UCSD-AML1 (cell line): Measurements from ENCODE around the gene SERGEF.

ENCODE experiments used
- DNase-seq: peaks from one replicate; lab custom pipeline; 2025; ENCODE audit not compliant: unreplicated experiment; lab: John Stamatoyannopoulos, UW

The SERGEF gene

GRCh38 chr11:17821648-17822400 lies 191.0 kb downstream of the SERGEF start:
- DNase-seq, result no peak

- DNase-seq, result no peak
Measured at GRCh38 chr11:17816232-17816931, 196.5 kb downstream of the SERGEF start.

- DNase-seq, result no peak
Measured at GRCh38 chr11:17814546-17814945, 198.3 kb downstream of the SERGEF start.

- no peak for DNase-seq
Measured at GRCh38 chr11:17813391-17814059, 199.3 kb downstream of the SERGEF start.

GRCh38 chr11:17812865-17813187 lies 200.0 kb downstream of the SERGEF start:
- DNase-seq, result no peak

GRCh38 chr11:17812091-17812864 lies 200.6 kb downstream of the SERGEF start:
- no peak for DNase-seq

GRCh38 chr11:17811352-17811751 lies 201.5 kb downstream of the SERGEF start:
- DNase-seq, result no peak

GRCh38 chr11:17810746-17811145 lies 202.1 kb downstream of the SERGEF start:
- DNase-seq, result no peak

- DNase-seq, result no peak
Measured at GRCh38 chr11:17810041-17810440, 202.8 kb downstream of the SERGEF start.

GRCh38 chr11:17807034-17807433 lies 205.8 kb downstream of the SERGEF start:
- no peak for DNase-seq

- DNase-seq, result no peak
Measured at GRCh38 chr11:17805873-17806272, 207.0 kb downstream of the SERGEF start.

- DNase-seq, result no peak
Measured at GRCh38 chr11:17805043-17805442, 207.8 kb downstream of the SERGEF start.

GRCh38 chr11:17803754-17804334 lies 209.0 kb downstream of the SERGEF start:
- DNase-seq, result no peak

GRCh38 chr11:17802491-17802890 lies 210.4 kb downstream of the SERGEF start:
- DNase-seq, result no peak

- DNase-seq, result no peak
Measured at GRCh38 chr11:17801166-17801565, 211.7 kb downstream of the SERGEF start.

GRCh38 chr11:17799147-17799546 lies 213.7 kb downstream of the SERGEF start:
- no peak for DNase-seq

GRCh38 chr11:17798716-17799115 lies 214.1 kb downstream of the SERGEF start:
- DNase-seq, result no peak

GRCh38 chr11:17798253-17798652 lies 214.6 kb downstream of the SERGEF start:
- no peak for DNase-seq

- no peak for DNase-seq
Measured at GRCh38 chr11:17796154-17796553, 216.7 kb downstream of the SERGEF start.

GRCh38 chr11:17794981-17795380 lies 217.9 kb downstream of the SERGEF start:
- DNase-seq, result no peak

GRCh38 chr11:17793642-17794170 lies 219.1 kb downstream of the SERGEF start:
- DNase-seq, result no peak
